Amygdala (tissue), 56 donors: ENCODE results near the gene TEAD1.

Source experiments
- DNase-seq, 56 donors: peaks; one replicate each; lab custom pipeline; 2025; lab: John Stamatoyannopoulos, UW

TEAD1 gene

DNA sequence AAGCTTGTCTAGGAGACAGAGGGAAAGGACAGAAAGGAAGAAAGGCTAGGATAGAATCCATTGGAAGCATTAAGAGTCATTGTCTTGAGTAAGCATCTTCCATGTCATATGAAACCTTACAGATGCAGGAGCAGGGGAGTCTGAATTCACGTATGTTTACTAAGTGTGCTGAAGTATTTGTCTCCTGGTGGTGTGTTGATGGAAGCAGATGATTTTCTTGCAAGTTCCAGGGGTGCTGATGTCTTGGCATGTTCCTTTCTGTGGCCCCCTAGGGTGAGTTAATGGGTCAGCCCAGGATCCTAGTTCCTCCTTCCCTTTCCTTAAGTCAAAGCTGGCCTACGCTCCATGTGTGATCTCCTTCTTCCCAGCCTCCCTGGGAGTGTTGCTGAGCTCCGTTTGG lies 110.2 kb downstream of the TEAD1 start:
- no peak for DNase-seq

DNA sequence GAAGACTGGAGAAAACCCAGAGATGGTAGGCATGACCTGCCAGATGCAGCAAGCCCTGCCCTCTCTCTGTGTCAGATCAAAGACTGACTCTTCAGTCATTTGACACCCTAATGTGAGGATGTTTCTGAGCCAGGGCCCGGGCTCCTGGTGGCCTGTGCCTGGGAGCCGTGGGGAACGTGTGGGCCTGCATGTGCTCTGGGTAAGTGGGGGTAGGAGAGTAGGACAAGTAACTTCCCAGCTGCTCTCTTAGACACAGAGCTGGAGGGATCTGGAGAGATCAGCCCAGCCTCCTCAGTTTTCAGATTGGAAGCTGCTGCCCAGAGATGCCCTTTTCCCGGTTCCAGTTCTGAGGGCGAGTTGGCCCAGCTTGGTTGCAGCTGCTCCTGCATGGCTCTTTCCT lies 110.8 kb downstream of the TEAD1 start:
- DNase-seq = no peak

DNA sequence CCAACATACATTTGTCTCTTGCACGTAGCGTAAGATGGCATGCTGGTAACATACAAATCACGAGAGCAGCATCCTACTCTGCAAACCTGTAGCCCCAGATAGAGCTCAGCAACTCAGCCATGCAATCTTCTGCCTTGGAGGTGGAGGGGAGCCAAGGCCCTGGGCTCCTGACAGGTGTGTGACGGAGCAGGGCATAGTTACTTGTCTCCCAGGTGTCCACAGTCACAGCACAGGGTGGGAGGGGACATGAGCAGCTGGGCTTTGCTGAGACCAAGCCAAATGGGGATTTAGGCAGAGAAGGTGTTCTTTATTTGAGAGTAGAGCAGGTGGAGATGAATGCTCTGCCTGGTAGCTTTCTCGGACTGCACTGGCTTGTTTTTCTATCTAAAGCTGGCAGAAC lies 111.7 kb downstream of the TEAD1 start:
- DNase-seq = no peak

DNA sequence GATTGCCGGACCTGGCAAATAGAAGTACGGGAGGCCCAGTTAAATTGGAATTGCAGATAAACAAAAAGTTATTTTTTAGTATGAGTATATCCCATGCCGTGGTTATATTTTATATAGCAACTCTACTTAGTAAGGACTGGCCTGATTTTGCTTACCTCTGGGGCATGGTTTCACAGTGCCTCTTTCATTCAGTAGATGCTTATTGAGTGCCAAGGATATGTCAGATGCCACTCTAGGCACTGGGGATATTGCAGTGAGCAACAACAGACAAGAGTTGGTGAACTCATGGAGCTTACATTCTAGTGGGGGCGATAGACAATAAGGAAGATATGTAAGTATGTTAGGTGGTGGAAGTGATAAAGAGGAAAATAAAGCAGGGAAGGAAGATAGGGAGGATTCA lies 112.2 kb downstream of the TEAD1 start:
- no peak for DNase-seq

DNA sequence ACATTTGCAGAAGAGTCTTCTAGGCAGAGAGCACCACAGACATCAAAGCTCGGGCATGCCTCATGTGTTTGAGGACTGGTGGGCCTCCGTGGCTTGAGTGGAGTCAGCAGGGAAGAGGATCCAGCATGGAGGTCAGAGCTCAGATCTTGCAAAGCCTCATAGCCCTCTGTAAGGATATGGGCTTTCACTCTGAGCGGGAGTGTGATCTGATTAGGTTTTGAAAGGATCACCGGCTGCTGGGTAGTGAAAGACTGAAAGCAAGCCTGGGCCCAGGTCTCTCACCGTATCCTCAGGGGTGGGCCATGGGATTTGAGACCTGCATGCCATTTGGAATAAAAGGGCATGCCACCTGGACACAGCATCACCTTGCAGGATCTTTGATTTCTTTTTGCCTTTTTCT lies 112.7 kb downstream of the TEAD1 start:
- DNase-seq = no peak

DNA sequence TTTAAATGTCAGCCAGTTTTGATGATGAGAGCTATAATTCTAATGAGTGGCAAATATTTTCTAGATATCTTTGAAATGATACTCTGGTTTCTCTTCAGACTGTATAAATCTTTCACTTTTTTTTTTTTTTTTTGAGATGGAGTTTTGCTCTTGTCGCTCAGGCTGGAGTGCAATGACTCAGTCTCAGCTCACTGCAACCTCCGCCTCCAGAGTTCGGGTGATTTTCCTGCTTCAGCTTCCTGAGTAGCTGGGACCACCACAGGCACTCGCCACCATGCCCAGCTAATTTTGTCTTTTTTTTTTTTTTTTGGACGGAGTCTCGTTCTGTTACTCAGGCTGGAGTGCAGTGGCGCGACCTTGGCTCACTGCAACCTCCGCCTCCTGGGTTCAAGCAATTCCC lies 113.6 kb downstream of the TEAD1 start:
- DNase-seq = no peak

DNA sequence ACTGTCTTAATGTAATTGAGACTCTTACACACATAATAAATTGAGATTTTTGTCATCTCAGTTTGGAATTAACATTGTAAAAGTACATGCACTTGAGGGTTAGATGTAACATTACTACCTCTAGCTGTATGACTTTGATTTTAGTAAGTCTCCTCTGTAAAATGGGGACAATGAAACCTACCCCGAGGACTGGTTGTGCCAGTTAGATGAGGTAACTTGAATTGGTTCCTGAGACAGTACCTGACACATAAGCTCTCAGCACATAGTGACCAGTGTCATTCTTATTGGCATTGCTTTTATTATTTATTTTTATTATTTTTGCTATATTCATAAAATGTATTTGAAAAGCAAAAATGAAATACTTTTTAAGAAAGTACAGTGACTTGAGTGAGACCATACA lies 114.8 kb downstream of the TEAD1 start:
- DNase-seq = no peak

DNA sequence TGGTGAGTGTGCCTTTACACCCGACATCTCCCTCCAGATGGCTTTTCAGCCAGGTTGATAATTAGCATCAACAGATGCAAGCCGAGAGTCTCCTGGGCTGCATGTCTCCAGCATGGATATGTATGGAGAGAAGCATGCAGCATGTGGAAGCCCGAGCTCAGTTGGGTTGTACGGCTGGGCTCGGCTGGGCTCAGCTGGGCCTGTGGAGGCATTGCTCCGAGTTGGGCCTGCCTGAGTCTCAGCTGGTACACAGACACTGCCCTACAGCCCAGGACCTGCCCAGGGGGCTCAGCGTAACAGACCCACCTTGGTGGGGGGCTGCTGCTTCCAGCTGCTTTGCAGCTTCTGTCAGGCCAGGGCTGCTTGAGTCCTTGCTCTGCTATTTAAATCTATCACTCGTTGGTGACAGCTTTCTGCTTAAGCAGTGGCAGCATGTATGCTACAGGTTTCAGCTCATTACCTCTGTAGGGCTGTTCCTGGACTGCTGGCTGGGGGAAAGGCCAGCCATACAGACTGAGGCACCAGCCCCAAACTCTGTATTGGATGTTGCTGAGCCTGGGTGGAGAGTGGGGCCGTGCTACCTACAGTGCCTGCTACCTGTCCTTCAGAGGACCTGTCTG lies 115.5 kb downstream of the TEAD1 start:
- DNase-seq = no peak

DNA sequence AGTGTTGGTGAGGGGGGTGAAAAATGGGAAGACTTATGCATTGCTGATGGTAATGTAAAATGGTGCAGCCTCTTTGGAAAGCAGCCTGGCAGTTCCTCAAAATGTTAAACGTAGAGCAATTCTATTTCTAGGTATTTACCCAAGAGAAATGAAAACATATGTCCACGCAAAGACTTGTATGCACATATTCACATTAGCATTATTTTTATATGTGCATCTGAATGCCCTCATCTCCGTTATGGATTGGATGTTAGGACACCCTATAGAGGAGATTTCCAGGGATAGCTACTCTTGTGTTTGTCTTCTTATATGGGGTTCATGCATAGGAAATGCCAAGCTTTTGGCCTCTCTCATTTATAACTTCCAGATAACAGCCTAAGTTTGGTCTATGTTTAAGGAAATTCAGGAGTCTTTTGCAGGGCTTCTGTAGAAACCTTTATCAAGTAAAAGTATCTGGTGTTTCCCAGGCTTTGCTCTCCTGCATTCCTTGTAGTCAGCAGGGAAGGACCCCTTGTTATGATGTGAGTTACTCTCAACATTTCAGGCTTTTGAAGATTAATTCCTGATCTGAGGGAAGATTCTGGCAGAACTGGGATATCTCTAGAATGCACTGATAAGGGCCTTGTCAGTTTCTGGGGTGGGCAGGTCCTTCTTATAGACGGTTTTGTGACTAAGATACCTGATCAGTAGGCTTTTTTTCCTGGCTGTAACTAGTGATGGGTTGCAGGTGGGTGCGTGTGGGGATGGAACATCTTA lies 116.8 kb downstream of the TEAD1 start:
- no peak for DNase-seq

DNA sequence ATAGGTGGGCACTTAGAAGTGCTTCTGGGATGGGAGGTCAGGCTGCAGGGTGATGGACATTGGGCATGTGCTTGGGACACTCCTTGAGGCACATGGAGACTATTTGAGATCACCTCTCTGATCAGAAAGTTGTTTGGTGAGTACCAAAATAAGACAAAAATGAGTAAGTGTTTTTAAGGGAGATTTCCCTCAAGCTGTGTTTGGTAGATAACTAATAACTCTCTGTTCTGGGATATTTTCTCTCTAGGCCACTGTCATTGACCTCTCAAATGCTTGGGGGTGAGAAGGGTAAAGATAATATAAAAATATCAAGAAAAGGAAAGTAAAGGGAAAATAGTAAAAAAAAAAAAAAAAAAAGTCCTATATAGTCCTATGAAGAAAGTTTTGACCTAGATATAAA lies 117.8 kb downstream of the TEAD1 start:
- no peak for DNase-seq

DNA sequence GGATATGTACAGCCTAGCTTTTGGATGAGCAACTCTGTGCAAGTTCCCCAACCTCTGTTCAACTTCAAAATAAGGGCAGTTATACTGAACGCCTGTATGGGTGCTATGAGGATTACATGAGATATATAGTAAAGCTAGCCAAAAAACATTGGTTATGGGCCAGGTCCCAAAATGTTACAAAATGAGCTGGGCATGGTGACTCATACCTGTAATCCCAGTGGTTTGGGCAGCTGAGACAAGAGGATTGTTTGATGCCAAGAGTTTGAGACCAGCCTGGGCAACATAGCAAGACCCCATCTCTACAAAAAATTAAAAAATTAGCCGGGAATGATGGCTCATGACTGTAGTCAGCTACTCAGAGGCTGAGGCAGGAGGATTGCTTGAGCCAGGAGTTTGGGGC lies 118.4 kb downstream of the TEAD1 start:
- DNase-seq = no peak

DNA sequence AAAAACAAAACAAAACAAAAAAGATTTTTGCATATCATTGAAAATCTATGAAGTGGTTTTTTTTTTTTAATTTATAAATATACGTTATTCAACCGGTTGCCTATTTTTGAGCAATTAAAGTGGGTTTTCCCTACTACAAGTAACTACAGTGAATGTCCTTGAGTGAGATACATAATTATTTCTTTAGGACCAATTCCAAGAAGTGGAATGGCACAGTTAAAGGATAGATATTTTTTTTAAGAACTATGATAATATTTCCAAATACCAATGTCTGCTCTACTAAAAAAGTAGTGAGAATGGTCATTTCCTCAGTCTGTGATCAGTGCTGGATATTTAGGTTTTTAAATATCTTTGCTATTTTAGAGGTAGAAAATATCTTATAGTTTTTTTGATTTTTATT lies 118.8 kb downstream of the TEAD1 start:
- no peak for DNase-seq

DNA sequence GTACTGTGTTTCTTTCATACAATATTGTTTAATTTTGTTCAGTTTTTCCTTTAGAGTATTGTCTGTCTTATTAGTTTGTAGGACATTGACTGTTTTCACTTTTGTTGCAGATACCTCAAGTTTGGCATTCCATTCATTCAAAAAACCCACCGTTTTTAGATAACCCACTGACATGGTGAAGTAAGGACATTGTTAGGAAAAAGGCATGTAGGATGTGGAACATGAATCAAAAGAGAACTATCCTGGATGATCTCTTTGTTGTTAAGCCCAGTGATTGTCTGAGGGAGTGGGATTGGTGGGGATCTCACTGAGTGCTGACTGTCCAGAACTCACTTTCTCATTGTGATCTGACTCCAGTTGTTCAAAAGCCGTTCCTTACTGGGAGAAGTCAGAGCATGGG lies 119.3 kb downstream of the TEAD1 start:
- DNase-seq = no peak

DNA sequence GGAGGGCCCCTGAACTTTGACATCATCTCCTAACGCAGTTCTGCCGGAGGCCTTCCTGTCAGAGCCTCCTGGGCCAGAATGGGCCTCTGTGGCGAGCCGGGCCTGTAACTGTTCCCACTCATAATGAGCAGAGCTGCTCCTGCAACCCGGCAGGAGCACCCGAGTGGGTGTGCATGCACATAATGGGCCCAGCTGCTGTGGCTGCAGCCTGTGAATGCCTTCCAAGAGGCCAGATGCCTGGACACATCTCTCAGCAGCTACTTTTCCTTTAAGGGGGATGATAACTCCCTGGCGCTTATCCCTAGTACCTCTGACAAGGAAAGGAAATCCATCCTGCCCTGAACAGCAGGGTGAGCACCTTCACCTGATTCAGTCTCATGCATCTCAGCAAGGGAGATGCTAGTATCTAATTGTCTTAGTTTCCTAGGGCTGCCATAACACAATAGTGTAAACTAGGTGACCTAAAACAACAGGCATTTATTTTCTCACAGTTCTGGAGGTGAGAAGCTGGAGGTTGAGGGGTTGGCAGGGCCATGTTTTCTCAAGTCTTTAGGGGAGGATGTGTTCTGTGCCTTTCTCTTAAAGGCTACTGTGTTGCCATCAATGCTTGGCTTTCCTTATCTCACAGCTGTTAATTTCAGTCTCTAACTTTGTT lies 120.5 kb downstream of the TEAD1 start:
- DNase-seq = no peak

DNA sequence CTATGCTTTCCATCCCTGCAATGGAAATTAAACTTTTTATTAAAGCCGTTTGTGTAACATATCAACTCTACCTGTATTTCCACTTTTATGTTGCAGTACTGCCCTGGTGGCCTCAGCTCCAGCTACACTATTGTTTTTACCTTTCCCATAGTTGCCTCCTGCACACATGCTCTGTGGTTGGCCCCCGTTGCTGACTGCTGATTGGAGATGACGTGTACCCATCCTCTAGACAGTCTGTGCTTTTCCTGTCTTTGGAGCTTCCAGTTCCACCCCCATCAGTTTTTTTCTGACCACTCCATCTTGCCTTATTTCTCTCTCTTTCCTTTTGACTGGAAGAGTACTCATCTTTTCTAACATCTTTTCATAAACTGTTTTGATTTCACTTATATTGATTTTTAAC lies 123.8 kb downstream of the TEAD1 start:
- DNase-seq = no peak

DNA sequence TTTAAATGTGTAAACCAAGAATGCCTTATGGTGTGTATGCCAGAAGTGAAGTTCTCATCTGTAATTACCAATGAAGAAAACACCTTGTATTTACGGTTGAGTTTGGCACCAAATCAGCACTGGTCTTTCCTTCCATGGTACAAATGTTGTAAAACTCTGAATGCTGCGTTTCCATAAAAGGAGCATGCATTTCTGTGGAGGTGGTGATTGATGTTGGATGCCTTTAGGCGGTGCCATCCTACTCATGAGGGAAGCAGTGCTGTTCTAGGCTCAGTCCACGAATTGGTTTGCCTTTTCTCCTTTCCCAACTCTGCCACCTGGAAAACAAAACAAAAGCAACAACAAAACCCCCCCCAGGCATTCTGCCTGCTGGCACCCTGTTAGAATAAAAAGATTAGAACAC lies 124.4 kb downstream of the TEAD1 start:
- DNase-seq = no peak

DNA sequence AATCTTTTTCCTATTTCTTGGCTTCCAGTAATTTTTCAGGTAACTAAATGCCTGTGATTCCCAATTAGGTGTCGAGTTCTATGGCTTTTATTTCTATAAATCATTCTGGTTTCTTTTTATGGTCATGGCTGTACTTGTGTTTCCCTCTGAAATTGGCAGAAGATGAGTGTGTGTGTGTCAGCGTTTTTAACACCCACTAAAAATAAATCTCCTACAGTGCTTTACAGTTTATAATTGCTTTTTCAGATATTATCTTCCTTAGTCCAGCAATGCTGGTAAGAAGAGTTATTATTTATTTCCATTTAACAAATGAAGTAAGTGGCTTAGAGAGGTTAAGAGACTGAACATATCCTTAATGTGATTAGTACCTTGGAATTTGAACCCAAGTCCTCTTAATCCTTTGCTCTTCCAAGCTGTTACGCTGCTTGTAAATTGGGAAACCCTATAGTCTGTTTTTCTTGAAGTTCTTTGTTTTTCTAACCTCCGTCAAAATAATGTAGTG lies 125.2 kb downstream of the TEAD1 start:
- DNase-seq = no peak

DNA sequence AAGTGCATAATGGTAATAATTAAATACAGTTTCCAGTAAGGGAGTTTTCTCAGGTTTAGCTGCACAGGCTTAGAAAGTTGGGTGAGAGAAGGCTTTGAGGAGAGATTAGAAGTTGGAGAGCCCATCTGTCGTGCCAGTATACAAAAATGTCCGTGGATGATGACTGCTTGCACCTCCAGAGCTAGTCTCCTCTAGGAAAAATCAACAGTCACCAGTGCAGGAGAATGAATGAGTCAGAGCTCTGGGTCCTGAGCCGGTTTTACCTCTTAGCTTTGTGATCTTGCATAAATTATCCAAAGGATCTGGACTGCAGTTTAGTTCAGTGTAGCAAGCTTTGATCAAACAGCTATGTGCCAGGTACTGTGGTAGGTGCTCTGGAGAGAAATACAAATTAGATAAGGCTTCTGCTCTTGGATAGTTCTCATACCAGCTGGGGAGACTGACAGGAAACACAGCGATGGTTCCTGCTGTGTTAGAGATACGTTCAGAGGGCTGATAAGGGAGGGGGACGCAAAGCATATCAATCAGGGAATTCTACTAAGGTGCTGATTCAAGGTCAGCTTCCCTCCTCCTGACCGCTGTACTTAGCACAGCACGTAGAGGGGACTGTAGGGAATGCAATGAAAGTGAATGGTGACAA lies 125.9 kb downstream of the TEAD1 start:
- peak in 1 of 56 donors; percentile 22 for DNase-seq

DNA sequence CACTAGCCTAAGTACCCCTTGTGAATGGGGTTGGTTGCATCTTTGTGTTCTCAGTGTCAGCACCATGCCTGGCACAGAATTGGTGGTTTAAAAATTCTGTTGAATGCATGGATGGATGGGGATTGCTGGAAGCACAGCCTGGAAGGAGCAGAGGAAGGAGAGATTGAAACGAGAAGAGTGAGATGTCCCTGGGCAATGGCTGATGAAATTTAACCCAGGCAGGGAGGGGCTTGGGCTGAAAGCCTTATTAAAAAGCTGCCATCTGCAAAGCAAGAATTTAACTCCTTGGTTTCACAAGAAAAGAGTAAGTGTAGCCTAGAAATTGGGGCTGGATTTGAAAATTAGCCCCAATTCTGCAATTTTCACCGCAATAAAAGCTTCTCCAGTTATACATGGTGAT lies 126.7 kb downstream of the TEAD1 start:
- no peak for DNase-seq

DNA sequence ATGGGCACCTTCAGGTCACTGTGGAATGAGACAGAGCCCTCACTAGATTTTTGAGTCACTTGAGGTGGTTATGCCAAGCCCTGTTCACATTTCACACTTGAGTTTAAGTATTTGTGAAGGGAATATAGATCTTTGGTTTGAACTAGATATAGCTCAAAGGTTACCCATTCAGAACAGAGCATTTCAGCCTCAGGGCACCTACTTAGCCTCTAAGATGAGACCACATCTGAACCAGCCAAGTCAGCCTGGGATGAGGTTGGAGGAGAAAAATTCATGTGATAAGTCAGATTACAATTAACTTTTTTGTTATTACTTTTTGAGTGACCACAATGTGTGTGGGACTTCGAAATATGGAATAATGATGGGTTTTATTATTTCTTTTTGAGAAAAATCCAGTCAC lies 127.8 kb downstream of the TEAD1 start:
- DNase-seq = no peak

DNA sequence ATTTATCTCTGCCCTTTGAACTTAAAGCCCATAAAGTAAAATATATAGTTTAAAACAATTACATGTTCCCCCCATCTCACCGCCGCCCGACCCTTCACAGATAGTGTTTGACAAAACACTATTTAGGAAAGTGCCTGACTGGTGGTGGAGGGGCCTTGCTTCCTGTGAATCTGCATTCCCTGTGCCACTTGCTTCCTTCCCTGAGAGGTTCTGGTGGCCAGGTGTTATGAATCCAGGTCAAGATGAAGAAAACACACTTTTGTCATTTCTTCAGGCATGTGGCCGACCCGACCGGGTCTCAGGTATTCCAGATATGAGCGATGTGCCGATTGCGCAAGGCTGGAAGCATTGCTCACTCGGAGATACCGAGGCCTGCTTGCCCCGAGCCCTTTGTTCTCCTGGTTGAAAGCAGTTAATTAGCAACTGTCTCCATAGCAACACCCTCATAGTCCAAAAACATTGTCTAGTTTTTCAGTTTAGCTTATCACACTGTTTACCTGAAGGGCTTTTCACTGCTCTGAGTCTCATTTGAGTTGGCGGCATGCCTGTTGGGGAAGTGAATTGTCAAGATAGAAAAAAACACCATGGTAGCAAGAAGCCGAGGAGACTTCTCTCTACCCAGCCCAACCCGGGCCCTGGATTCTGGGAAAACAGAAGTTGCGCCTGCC lies 128.3 kb downstream of the TEAD1 start:
- DNase-seq = peak in 5 of 56 donors; percentile 9 to 34 (median 23)
